Body of pancreas (tissue), 4 donors: Measurements from ENCODE around the gene ZBTB21. TPM values are rescaled to one million over a fixed set of nuclear protein-coding genes. Genes with fewer than 3 reads are reported as not detected.

ENCODE experiments used
- ATAC-seq: fragments of 150-250 bp; one replicate; pipeline ENCODE4 v1.9.1; 2016
- DNase-seq, 4 donors: peaks; one replicate each; pipeline ENCODE4 v3.0.0-alpha.2; 2019
- H3K27ac ChIP-seq, 4 donors: fragments of 200-600 bp; sonication (generic); 1 replicate in 3 of 4; 2 replicates in 1 of 4; pipeline versions ENCODE4 v1.5.1 to v1.6.1; 2016 to 2019; ENCODE audit warnings: mild to moderate bottlenecking in 1 of 4, mixed read lengths in 1 of 4, moderate library complexity in 1 of 4
- H3K27me3 ChIP-seq, 2 donors: fragments of 200-600 bp; sonication (generic); one replicate each; pipeline ENCODE4 v1.6.0; 2016; ENCODE audit warnings: mild to moderate bottlenecking in 1 of 2
- H3K36me3 ChIP-seq, 2 donors: fragments of 200-600 bp; sonication (generic); replicated peaks in 1 of 2; 2 replicates each; pipeline ENCODE4 v1.5.1; 2016; ENCODE audit warnings: low read depth in 2 of 2; ENCODE audit not compliant: insufficient read depth in 1 of 2
- H3K4me1 ChIP-seq: fragments of 200-600 bp; sonication (generic); one replicate; pipeline ENCODE4 v1.6.0; 2016
- H3K4me3 ChIP-seq, 2 donors: fragments of 200-600 bp; sonication (generic); 1 replicate in 1 of 2; 2 replicates in 1 of 2; pipeline ENCODE4 v1.5.1; 2016 to 2019
- H3K9me3 ChIP-seq, 3 donors: fragments of 200-600 bp; sonication (generic); 1 replicate in 2 of 3; 2 replicates in 1 of 3; pipeline ENCODE4 v1.5.1; 2016
- CTCF ChIP-seq, 7 experiments: fragments of 450-650 bp in 4 of 7; fragments of 200-600 bp in 3 of 7; sonication (generic) in 3 of 7; IDR thresholded peaks; one replicate each; pipeline ENCODE4 v1.5.1; 2016 to 2019; ENCODE audit warnings: antibody characterized with exemption in 7 of 7
- POLR2A ChIP-seq, 3 donors: fragments of 450-650 bp; IDR thresholded peaks; one replicate each; pipeline ENCODE4 v1.6.1; 2016; ENCODE audit warnings: antibody characterized with exemption in 3 of 3, mild to moderate bottlenecking in 2 of 3
- WGBS, 2 donors: methylation state at CpG; one replicate each; pipeline ENCODE4 v1.1.5; 2017; 5-methylcytosine and 5-hydroxymethylcytosine counted together
- intact Hi-C: fragments of 100-400 bp; cut with DNase I; formaldehyde crosslinking; loops from one replicate; pipeline ENCODE4 v1.15.1; 2023
- total RNA-seq, 2 donors: library from RNA; depleted of rRNA; stranded (reverse); fragments of >200 nt; gene quantifications; one replicate each; pipeline ENCODE4 v1.1.0, GENCODE V29; 2016

ZBTB21 gene
- total RNA-seq, 2 donors from 2014 or later = 4.2 to 10.2 TPM

- no peaks in the 10 kb centered on the region for H3K9me3 ChIP-seq
- no peak for TF ChIP-seq POLR2A (IDR thresholded peaks at IDR 0.05)
- no peak for TF ChIP-seq CTCF (IDR thresholded peaks at IDR 0.05)
- H3K36me3 ChIP-seq = no peaks in the 10 kb centered on the region
- no peak overlapping the region for H3K4me3 ChIP-seq
- intact Hi-C loops = no loop called here
- H3K27me3 ChIP-seq = no peaks in the 10 kb centered on the region
- WGBS, 2 donors = 35 to 41% methylated on average over 5 of the region's 5 CpGs
- no peak overlapping the region for H3K27ac ChIP-seq
- DNase-seq (no peak), ATAC-seq (no peak)
- no peaks in the 10 kb centered on the region for H3K4me1 ChIP-seq
Measured at GRCh38 chr21:41965045-41965444, 45.1 kb downstream of the ZBTB21 start.

DNA sequence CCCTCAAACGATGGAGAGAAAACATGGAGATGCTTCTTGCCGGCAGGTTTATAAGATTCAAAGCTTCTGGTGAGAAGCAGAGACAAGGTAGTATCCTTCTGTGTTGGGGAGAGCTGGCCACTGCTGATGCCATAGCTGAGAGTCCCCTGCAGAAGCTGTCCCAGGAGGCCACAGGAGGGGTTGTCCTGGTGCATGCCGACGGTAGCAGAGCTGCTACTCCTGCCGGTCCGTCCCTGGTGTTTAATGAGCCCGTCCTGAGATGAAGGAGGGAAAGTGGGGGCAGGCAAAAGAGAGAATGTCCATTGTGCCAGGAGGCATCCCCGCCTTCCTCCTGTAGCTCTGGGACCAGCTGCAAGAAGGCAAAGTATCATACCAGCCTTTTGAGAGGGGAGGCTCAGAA is 46.0 kb downstream of the ZBTB21 start:
- intact Hi-C loops = no loop called here
- no peaks in the 10 kb centered on the region for H3K9me3 ChIP-seq
- 61 to 63% methylated on average over 4 to 7 of the region's 8 CpGs for WGBS, 2 donors
- no peaks in the 10 kb centered on the region for H3K27me3 ChIP-seq
- H3K27ac ChIP-seq = no peak overlapping the region
- no peaks in the 10 kb centered on the region for H3K36me3 ChIP-seq
- ATAC-seq (no peak), DNase-seq (no peak)
- H3K4me3 ChIP-seq = no peak overlapping the region
- TF ChIP-seq POLR2A (IDR thresholded peaks at IDR 0.05) = no peak
- no peak for TF ChIP-seq CTCF (IDR thresholded peaks at IDR 0.05)
- no peaks in the 10 kb centered on the region for H3K4me1 ChIP-seq

DNA sequence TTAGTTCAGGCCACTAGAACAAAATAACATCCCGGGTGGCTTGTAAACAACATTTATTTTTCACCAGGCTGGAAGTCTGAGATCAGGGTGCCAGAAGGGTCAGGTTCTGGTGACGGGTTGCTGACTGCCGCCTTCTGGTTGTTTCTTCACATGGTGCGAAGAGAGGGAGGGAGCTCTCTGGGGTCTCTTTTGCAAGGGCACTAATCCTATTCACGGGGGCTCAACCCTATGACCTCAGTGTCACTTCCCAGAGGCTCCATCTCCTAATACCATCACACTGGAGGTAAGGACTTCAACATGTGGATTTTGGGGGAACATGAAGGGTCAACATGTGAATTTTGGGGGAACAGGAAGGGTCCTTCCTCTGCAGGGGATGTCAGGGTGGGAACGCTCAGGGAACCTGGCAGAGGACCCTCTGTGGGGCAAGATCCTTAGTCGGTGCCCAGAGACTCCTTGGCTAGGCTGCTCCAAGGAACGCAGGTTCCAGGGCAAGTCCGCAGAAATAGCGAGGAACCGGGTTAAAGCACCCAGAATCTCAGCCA is 47.7 kb downstream of the ZBTB21 start:
- WGBS, 2 donors = 80 to 83% methylated on average over 11 of the region's 11 CpGs
- TF ChIP-seq POLR2A (IDR thresholded peaks at IDR 0.05) = no peak
- DNase-seq (no peak), ATAC-seq (no peak)
- Histone ChIP-seq H3K4me3 (no peak overlapping the region), H3K4me1 (peaks cover 6% of the 10 kb centered on the region), H3K27me3 (no peaks in the 10 kb centered on the region), H3K9me3 (no peaks in the 10 kb centered on the region), H3K27ac (no peak overlapping the region), H3K36me3 (no peaks in the 10 kb centered on the region)
- intact Hi-C loops = no loop called here

GRCh38 chr21:41961753-41962152 is 48.4 kb downstream of the ZBTB21 start:
- TF ChIP-seq CTCF (IDR thresholded peaks at IDR 0.05) (no peak), POLR2A (IDR thresholded peaks at IDR 0.05) (no peak)
- no peak for DNase-seq

GRCh38 chr21:41961282-41961701 is 48.9 kb downstream of the ZBTB21 start:
- DNase-seq (no peak), ATAC-seq (no peak)
- intact Hi-C loops = no loop called here
- H3K4me3 ChIP-seq = no peak overlapping the region
- no peaks in the 10 kb centered on the region for H3K27me3 ChIP-seq
- peaks cover 6% of the 10 kb centered on the region for H3K4me1 ChIP-seq
- TF ChIP-seq CTCF (IDR thresholded peaks at IDR 0.05) (no peak), POLR2A (IDR thresholded peaks at IDR 0.05) (no peak)
- WGBS, 2 donors = 71 to 76% methylated on average over 12 to 14 of the region's 14 CpGs
- no peaks in the 10 kb centered on the region for H3K36me3 ChIP-seq
- no peaks in the 10 kb centered on the region for H3K9me3 ChIP-seq
- H3K27ac ChIP-seq = no peak overlapping the region

More at GRCh38 chr21:41961753-41962152, 48.4 kb downstream of the ZBTB21 start:
- Histone ChIP-seq H3K36me3 (no peaks in the 10 kb centered on the region), H3K4me1 (peaks cover 6% of the 10 kb centered on the region), H3K27me3 (no peaks in the 10 kb centered on the region), H3K4me3 (no peak overlapping the region), H3K27ac (no peak overlapping the region), H3K9me3 (no peaks in the 10 kb centered on the region)
- WGBS, 2 donors = 66 to 69% methylated on average over 8 of the region's 8 CpGs
- ATAC-seq = no peak
- intact Hi-C loops = no loop called here
